NCI-H226 (cell line): Measurements from ENCODE around the gene BCS1L.
A peak's percentile ranks its signal among the peaks of the same experiment; 100 is the strongest.

Experiments
- DNase-seq: peaks from one replicate; pipeline ENCODE4 v3.0.0-alpha.2; 2015

The BCS1L gene

GRCh38 chr2:218659258-218659987 lies at the start of gene BCS1L, which contains the start of gene ZNF142:
Gene BCS1L (plus strand): TSS chr2:218659683. CDS start chr2:218660988, 1,305 bp downstream.
Gene ZNF142 (minus strand): TSS chr2:218659623. CDS start chr2:218656429, 3,194 bp downstream.
- peak; percentile 81 for DNase-seq

DNA sequence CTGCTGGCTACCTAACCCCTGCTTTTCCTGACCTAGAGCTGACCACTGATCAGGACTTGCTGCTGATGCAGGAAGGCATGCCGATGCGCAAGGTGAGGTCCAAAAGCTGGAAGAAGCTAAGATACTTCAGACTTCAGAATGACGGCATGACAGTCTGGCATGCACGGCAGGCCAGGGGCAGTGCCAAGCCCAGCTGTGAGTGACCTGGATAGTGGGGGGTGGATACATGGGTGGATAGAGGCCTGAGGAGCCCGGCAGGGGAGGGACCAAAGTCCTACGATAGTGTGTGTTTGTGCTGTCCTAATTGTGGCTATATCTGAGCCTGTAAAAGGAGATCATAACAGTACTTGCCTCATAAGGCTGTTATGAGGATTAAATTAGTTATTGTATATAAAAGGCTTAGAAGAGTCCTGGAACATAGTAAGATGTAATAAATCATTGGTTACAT lies 43.6 kb upstream of the BCS1L start:
- no peak for DNase-seq

DNA sequence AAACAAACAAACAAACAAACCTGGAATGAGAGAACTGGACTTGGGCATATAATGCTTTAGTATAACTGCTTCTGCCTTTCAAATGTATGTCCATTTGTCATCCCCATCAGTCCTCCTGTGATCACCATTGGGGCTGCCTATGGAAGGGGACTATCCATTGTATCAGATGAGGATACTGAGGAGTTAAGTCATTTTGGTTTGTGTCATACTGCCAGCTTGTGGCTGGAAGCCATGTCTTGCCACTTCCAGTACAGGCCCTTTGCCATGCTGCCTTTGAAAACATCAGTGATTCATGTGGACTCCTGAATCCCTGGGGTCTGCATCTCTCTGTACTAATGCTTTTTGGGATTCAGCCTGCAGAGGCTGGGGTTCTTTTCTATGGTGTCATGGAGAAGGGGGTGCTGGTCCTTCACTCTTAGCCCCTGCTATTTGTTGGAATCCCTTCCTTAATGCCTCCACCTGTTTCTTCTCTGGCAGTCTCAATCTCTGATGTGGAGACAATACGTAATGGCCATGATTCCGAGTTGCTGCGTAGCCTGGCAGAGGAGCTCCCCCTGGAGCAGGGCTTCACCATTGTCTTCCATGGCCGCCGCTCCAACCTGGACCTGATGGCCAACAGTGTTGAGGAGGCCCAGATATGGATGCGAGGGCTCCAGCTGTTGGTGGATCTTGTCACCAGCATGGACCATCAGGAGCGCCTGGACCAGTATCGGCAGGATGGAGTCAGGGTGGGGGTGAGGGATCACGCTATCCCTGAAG lies 41.2 kb upstream of the BCS1L start:
- no peak for DNase-seq

- DNase-seq: no peak
Measured at GRCh38 chr2:218621007-218621406, 38.5 kb upstream of the BCS1L start.

DNA sequence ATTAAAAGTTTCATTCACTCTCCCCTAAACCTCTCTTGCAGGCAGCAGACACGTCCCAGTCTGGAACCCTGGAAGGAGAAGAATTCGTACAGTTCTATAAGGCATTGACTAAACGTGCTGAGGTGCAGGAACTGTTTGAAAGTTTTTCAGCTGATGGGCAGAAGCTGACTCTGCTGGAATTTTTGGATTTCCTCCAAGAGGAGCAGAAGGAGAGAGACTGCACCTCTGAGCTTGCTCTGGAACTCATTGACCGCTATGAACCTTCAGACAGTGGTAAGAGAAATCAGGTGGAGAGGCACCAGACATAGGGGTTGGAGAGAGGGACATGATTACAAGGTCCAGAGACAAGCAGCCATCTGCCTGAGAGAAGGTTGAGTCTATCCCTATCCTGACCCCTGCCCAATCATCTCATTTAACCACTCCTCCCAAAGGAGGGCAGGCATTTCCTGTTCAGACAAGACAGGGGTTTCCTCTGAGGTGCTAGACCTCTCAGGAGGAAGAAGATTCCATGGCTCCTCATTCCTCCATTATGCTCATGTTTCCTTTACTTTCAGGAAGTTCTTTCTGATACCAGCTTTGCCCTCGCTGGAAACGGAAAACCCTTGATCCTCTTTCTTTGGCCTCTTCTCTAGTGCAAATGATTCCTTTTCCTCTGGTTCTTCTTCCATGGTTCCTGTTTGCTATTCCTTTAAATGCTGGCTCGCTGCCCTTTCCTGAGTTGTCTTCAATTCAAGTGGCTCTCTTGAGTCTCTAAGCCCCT lies 36.7 kb upstream of the BCS1L start:
- no peak for DNase-seq

GRCh38 chr2:218623366-218623705 lies 36.1 kb upstream of the BCS1L start:
- DNase-seq: no peak

GRCh38 chr2:218626369-218626768 lies 33.1 kb upstream of the BCS1L start:
- DNase-seq: no peak

- DNase-seq: no peak
Measured at GRCh38 chr2:218627939-218628338, 31.5 kb upstream of the BCS1L start.

GRCh38 chr2:218631837-218632236 lies 27.6 kb upstream of the BCS1L start:
- peak; percentile 40 for DNase-seq

DNA sequence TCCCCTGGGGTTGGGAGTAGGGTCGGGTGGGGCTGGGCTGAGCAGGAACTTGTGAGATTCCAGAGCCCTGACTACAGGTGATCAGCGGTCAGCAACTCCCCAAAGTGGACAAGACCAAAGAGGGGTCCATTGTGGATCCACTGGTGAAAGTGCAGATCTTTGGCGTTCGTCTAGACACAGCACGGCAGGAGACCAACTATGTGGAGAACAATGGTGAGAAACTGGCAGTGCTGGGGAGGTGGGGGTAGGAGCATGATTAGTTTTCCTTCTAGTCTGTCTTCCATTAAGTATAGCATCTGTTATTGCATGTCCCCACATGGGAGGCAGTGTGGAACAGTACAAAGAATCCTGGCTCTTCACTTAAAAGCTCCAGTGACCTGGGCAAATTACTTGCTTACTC lies 23.8 kb upstream of the BCS1L start:
- no peak for DNase-seq

GRCh38 chr2:218638372-218638771 lies 21.1 kb upstream of the BCS1L start:
- DNase-seq: no peak

- DNase-seq: no peak
Measured at GRCh38 chr2:218642121-218642656, 17.3 kb upstream of the BCS1L start.

GRCh38 chr2:218642786-218643185 lies 16.7 kb upstream of the BCS1L start:
- no peak for DNase-seq

DNA sequence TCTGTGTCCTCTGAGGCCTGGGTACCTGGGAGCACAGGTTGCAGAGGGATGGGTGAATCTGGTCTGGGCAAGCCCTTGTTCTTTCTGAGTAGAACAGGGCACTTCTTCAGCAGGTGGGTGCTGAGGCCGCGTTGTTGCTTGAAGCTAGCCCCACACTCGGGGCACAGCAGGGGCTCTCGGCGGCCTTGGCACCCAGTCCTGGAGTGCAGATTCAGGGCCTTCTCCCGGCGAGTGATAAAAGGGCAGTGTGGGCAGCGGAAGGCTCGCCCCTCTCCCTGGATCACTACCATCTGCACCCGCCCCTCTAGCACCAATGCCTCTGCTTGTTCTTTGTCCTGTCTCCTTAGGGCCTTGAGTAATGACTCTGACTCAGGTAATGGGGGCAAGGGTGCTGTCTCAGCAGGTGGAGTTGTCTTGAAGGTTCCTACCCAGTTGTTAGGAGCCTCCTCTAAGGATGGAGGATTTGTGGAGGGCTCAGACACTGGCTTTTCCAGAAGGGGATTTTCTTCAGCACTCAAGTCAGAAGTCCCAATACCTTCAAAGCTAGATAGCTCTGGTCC lies 15.7 kb upstream of the BCS1L start:
- DNase-seq: no peak

- no peak for DNase-seq
Measured at GRCh38 chr2:218644721-218645120, 14.8 kb upstream of the BCS1L start.

- no peak for DNase-seq
Measured at GRCh38 chr2:218645126-218645525, 14.4 kb upstream of the BCS1L start.

- DNase-seq: peak; percentile 19
Measured at GRCh38 chr2:218648088-218648786, 11.2 kb upstream of the BCS1L start.

DNA sequence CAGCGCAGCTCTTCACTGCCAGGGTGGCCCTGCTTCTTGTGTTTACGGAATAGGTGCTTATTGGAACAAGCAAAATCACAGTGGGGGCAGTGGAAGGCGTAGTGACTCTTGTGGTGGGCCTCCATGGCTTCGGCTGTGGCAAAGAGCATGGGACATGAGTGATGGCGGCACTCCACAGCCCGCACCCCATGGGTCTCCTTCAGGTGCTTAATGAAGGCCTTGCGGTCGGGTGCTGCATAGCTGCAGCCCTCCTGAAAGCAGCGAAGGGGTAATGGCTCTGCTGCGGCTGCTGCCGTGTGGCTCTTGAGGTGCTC lies 10.7 kb upstream of the BCS1L start:
- no peak for DNase-seq

GRCh38 chr2:218655751-218656150 lies 3.7 kb upstream of the BCS1L start:
- no peak for DNase-seq

DNA sequence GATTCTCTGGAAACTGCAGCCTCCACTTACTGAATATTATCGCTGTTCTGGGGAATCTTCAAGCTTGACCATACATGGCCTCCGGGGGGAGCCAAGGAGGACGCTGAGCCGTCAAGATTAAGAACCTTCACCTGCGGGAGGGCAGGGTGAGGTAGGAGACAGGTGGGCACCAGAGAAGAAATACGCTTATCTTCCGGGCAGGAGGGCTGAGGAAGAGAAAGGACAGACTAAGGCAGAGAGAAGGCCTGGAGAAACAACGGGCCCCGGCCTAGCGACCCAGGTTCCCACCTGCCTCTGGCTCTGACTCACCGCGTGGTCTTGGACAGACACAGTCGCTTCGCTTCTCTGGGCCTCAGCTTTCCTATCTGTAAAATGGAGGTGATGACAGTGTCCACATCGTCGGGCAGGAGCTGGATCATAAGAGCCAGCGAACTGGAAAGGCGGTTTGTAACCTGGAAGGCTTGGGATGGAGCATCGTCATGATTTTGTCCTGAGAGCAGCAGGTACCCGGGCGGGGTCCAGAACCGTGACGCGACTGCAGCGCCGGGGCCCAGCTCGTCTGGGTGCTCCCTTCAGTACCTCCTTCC lies 719 bp upstream of the BCS1L start:
- no peak for DNase-seq

DNA sequence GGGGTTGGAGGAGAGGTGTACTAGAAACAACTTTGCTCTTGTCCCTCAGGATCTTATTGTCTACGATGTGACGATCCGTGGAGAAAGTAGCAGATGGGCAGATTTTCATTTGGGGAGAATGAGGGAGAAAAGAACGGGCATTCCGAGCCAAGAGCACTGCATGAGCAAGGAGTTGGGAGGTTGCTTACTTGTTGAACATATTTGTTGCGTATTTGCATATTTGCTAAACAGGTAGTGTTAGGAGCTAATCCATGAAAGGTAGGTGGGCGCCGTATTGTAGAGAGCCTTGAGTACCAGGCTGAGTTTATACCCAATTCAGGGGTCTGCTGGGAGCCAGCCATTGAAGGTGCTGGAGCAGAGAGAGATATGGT lies 490 bp downstream of the BCS1L start:
- no peak for DNase-seq

GRCh38 chr2:218662377-218662776 lies 2.9 kb downstream of the BCS1L start:
- no peak for DNase-seq
